ENCODE data around the gene OTUD5. TPM values are rescaled to one million over a fixed set of nuclear protein-coding genes. Genes with fewer than 3 reads are reported as not detected.

The OTUD5 gene
- total RNA-seq, 1 experiment from 2014 or later: 37.1 TPM

- intact Hi-C loops (cut with micrococcal nuclease; ENCODE audit: unreplicated experiment): loop anchor here (5.0 kb wide), 1 partner anchor 41 kb away; the partner anchor contains the start of gene TFE3
Observed at GRCh38 chrX:49001521-49002090, 44.2 kb upstream of the OTUD5 start.

GRCh38 chrX:49000636-49001035 is 43.2 kb upstream of the OTUD5 start:
- CTCF ChIA-PET: no interaction called here
- Histone ChIP-seq H3K9me3 (ENCODE audit: insufficient read depth, low read depth) (no peaks in the 10 kb centered on the region), H3F3A (ENCODE audit: insufficient read depth, low read depth) (no peaks in the 10 kb centered on the region), H3K27ac (no peak overlapping the region), H3K9me2 (ENCODE audit: insufficient read depth) (no peaks in the 10 kb centered on the region), H3K4me3 (no peak overlapping the region), H3K27me3 (ENCODE audit: insufficient read depth, low read depth) (no peaks in the 10 kb centered on the region), H4K20me1 (ENCODE audit: insufficient read depth) (no peaks in the 10 kb centered on the region), H3K36me3 (ENCODE audit: low read depth) (no peaks in the 10 kb centered on the region), H3K79me2 (ENCODE audit: low read depth) (0 out of 2 replicates have a peak, but pooled peaks cover 6% of the 10 kb centered on the region), H2AFZ (no peak overlapping the region), H3K4me1 (replicated peaks; ENCODE audit: insufficient read depth) (no peaks in the 10 kb centered on the region), H3K4me2 (no peak overlapping the region)
- no peak for DNase-seq
- BruUV-seq (replicated peaks): no TSS peak
- intact Hi-C loops (cut with micrococcal nuclease; ENCODE audit: unreplicated experiment): loop anchor here (5.0 kb wide), 1 partner anchor 42 kb away; the partner anchor contains the start of gene TFE3
- POLR2A ChIA-PET (ENCODE audit: unreplicated experiment): no interaction called here
- TF ChIP-seq EZH2 (IDR thresholded peaks at IDR 0.05; ENCODE audit: low read depth): no peak
- no peak for TF ChIP-seq CTCF (conservative IDR thresholded peaks at IDR 0.05)

More at GRCh38 chrX:49001521-49002090, 44.2 kb upstream of the OTUD5 start:
- Histone ChIP-seq H3F3A (ENCODE audit: insufficient read depth, low read depth) (no peaks in the 10 kb centered on the region), H2AFZ (peak overlapping the region; percentile 79), H3K4me3 (peak overlapping the region; percentile 64), H3K9me3 (ENCODE audit: insufficient read depth, low read depth) (no peaks in the 10 kb centered on the region), H3K27me3 (ENCODE audit: insufficient read depth, low read depth) (no peaks in the 10 kb centered on the region), H4K20me1 (ENCODE audit: insufficient read depth) (no peaks in the 10 kb centered on the region), H3K36me3 (ENCODE audit: low read depth) (no peaks in the 10 kb centered on the region), H3K4me2 (peak overlapping the region; percentile 62), H3K27ac (peak overlapping the region; percentile 92; the same call in 1 of the 2 replicates), H3K4me1 (replicated peaks; ENCODE audit: insufficient read depth) (no peaks in the 10 kb centered on the region), H3K9me2 (ENCODE audit: insufficient read depth) (no peaks in the 10 kb centered on the region), H3K79me2 (ENCODE audit: low read depth) (0 out of 2 replicates have a peak, but pooled peaks cover 6% of the 10 kb centered on the region)
- ChIA-PET CTCF (interaction anchor here (0.7 kb wide), 1 partner anchor 121 kb away, joined by 3 read pairs; no protein-coding TSS in a partner anchor), POLR2A (ENCODE audit: unreplicated experiment) (interaction anchor here (0.6 kb wide), 1 partner anchor 14 kb away, joined by 9 read pairs; no protein-coding TSS in a partner anchor)
- TF ChIP-seq EZH2 (IDR thresholded peaks at IDR 0.05; ENCODE audit: low read depth): no peak
- no peak for TF ChIP-seq CTCF (conservative IDR thresholded peaks at IDR 0.05)
- peak in 1 of 2 experiments; percentile 0 for DNase-seq
- no TSS peak for BruUV-seq (replicated peaks)

- Histone ChIP-seq H2AFZ (no peak overlapping the region), H3F3A (ENCODE audit: insufficient read depth, low read depth) (no peaks in the 10 kb centered on the region), H3K4me1 (replicated peaks; ENCODE audit: insufficient read depth) (no peaks in the 10 kb centered on the region), H3K9me2 (ENCODE audit: insufficient read depth) (no peaks in the 10 kb centered on the region), H3K4me2 (no peak overlapping the region), H3K27me3 (ENCODE audit: insufficient read depth, low read depth) (no peaks in the 10 kb centered on the region), H3K79me2 (ENCODE audit: low read depth) (0 out of 2 replicates have a peak, but pooled peaks cover 6% of the 10 kb centered on the region), H3K4me3 (no peak overlapping the region), H3K9me3 (ENCODE audit: insufficient read depth, low read depth) (no peaks in the 10 kb centered on the region), H3K27ac (no peak overlapping the region), H4K20me1 (ENCODE audit: insufficient read depth) (no peaks in the 10 kb centered on the region), H3K36me3 (ENCODE audit: low read depth) (no peaks in the 10 kb centered on the region)
- POLR2A ChIA-PET (ENCODE audit: unreplicated experiment): no interaction called here
- no peak for DNase-seq
- intact Hi-C loops (cut with micrococcal nuclease; ENCODE audit: unreplicated experiment): no loop called here
- BruUV-seq (replicated peaks): no TSS peak
- CTCF ChIA-PET: no interaction called here
- no peak for TF ChIP-seq CTCF (conservative IDR thresholded peaks at IDR 0.05)
- no peak for TF ChIP-seq EZH2 (IDR thresholded peaks at IDR 0.05; ENCODE audit: low read depth)
Observed at GRCh38 chrX:48999030-48999429, 41.6 kb upstream of the OTUD5 start.
